HCT116 (cell line): ENCODE measurements around the gene WNT2B. TPM values are rescaled to one million over a fixed set of nuclear protein-coding genes. Genes with fewer than 3 reads are reported as not detected.

ENCODE experiments used
- ATAC-seq: fragments of 200-7000 bp; cut with Tn5 transposase; 2 replicates; pipeline ENCODE4 v1.9.1; 2020; ENCODE audit warnings: mild to moderate bottlenecking, moderate library complexity
- BruUV-seq: library from RNA; stranded (reverse); fragments of 400-500 nt; replicated peaks from 2 replicates; lab custom pipeline; 2021; lab: Mats Ljungman, UMichigan
- CTCF ChIA-PET: fragments of 300-600 bp; sonication (Branson Sonifier 250); formaldehyde crosslinking; loops from one replicate; lab custom pipeline; 2021; ENCODE audit warnings: antibody characterized with exemption; lab: Charles Lee
- POLR2A ChIA-PET: fragments of 300-600, 350-600 bp; sonication (Branson Sonifier 250); formaldehyde crosslinking; loops from one replicate; lab custom pipeline; 2021; ENCODE audit warnings: antibody characterized with exemption; lab: Charles Lee
- RAD21 ChIA-PET, 2 experiments: fragments of 300-600 bp; sonication (Branson Sonifier 250); formaldehyde crosslinking; loops; one replicate each; lab custom pipeline; 2023; ENCODE audit warnings: low total read pairs in 2 of 2; ENCODE audit not compliant: uncharacterized antibody in 2 of 2, unreplicated experiment in 2 of 2, low non-redundant PET in 1 of 2; lab: Charles Lee
- DNase-seq: peaks from one replicate; pipeline ENCODE4 v3.0.0-alpha.2; 2010; ENCODE audit warnings: low read depth, low spot score
- H2AFZ ChIP-seq: fragments of 200-600 bp; shearing (Covaris generic), sonication (generic); 2 replicates; pipeline ENCODE4 v1.6.1; 2017; ENCODE audit warnings: low read depth, mixed run types, mixed read lengths, antibody characterized with exemption, low read length; ENCODE audit not compliant: poor library complexity, severe bottlenecking
- H3K27ac ChIP-seq: 2 replicates; pipeline ENCODE4 v1.5.1; 2012; ENCODE audit warnings: low read depth, low read length
- H3K27me3 ChIP-seq: fragments of 200-600 bp; sonication (generic); 2 replicates; pipeline ENCODE4 v1.6.1; 2016; ENCODE audit warnings: mixed run types, low read length, mixed read lengths; ENCODE audit not compliant: insufficient read depth
- H3K36me3 ChIP-seq, 2 experiments: fragments of 200-500 bp in 1 of 2; fragments of 200-600 bp in 1 of 2; sonication (Bioruptor generic) in 1 of 2; sonication (generic) in 1 of 2; 2 replicates each; pipeline versions ENCODE4 v1.5.1 to v1.6.1; 2014 to 2016; ENCODE audit warnings: low read length in 2 of 2, inconsistent platforms in 1 of 2, mixed read lengths in 1 of 2, mixed run types in 1 of 2; ENCODE audit not compliant: insufficient read depth in 2 of 2, control insufficient read depth in 1 of 2
- H3K4me1 ChIP-seq, 2 experiments: fragments of 200-600 bp in 1 of 2; sonication (generic) in 1 of 2; 2 replicates each; pipeline versions ENCODE4 v1.5.1 to v1.6.1; 2012 to 2017; ENCODE audit warnings: low read length in 2 of 2, inconsistent platforms in 1 of 2, mild to moderate bottlenecking in 1 of 2, mixed read lengths in 1 of 2, mixed run types in 1 of 2, moderate library complexity in 1 of 2; ENCODE audit not compliant: insufficient read depth in 2 of 2, control insufficient read depth in 1 of 2
- H3K4me2 ChIP-seq: fragments of 200-600 bp; sonication (generic); 2 replicates; pipeline ENCODE4 v1.6.1; 2017; ENCODE audit warnings: mixed run types, low read length, mixed read lengths
- H3K4me3 ChIP-seq, 2 experiments: fragments of 200-600 bp in 1 of 2; sonication (generic) in 1 of 2; replicated peaks in 1 of 2; 2 replicates each; pipeline ENCODE4 v1.5.1; 2011 to 2016; ENCODE audit warnings: low read length in 2 of 2, control low read depth in 1 of 2, low read depth in 1 of 2, mild to moderate bottlenecking in 1 of 2, mixed read lengths in 1 of 2, mixed run types in 1 of 2
- H3K79me2 ChIP-seq: fragments of 200-600 bp; sonication (generic); 2 replicates; pipeline ENCODE4 v1.6.1; 2017; ENCODE audit warnings: mild to moderate bottlenecking, mixed run types, low read length, moderate library complexity, mixed read lengths; ENCODE audit not compliant: insufficient read depth
- H3K9ac ChIP-seq: fragments of 200-600 bp; sonication (generic); 2 replicates; pipeline ENCODE4 v1.6.1; 2016; ENCODE audit warnings: low read length, mixed read lengths
- H3K9me2 ChIP-seq: fragments of 200-600 bp; sonication (generic), shearing (Covaris generic); 2 replicates; pipeline ENCODE4 v1.6.1; 2017; ENCODE audit warnings: mixed run types, mild to moderate bottlenecking, moderate library complexity; ENCODE audit not compliant: insufficient read depth
- H3K9me3 ChIP-seq, 2 experiments: fragments of 200-500 bp in 1 of 2; fragments of 200-600 bp in 1 of 2; sonication (Bioruptor generic) in 1 of 2; sonication (generic) in 1 of 2; 2 replicates each; pipeline ENCODE4 v1.6.1; 2014 to 2017; ENCODE audit warnings: low read length in 2 of 2, mixed read lengths in 2 of 2, inconsistent platforms in 1 of 2, low read depth in 1 of 2, mild to moderate bottlenecking in 1 of 2, mixed run types in 1 of 2, moderate library complexity in 1 of 2; ENCODE audit not compliant: control insufficient read depth in 1 of 2, insufficient read depth in 1 of 2
- H4K20me1 ChIP-seq: fragments of 200-600 bp; sonication (generic), shearing (Covaris generic); 2 replicates; pipeline ENCODE4 v1.6.1; 2017; ENCODE audit warnings: mixed run types, mild to moderate bottlenecking, moderate library complexity; ENCODE audit not compliant: insufficient read depth
- JUND ChIP-seq: IDR thresholded peaks from 2 replicates; pipeline ENCODE4 v1.6.1; 2012
- POLR2AphosphoS5 ChIP-seq: IDR thresholded peaks from 2 replicates; pipeline ENCODE4 v1.6.1; 2011; ENCODE audit warnings: mild to moderate bottlenecking, low read depth, low read length, moderate library complexity
- RAD21 ChIP-seq: IDR thresholded peaks from 2 replicates; pipeline ENCODE4 v1.6.1; 2012; ENCODE audit warnings: low read depth, mild to moderate bottlenecking
- TCF7L2 ChIP-seq: IDR thresholded peaks from 2 replicates; pipeline ENCODE4 v1.7.0; 2011; ENCODE audit warnings: borderline replicate concordance, inconsistent platforms; ENCODE audit not compliant: insufficient read depth, insufficient read length; ENCODE audit errors: extremely low read depth
- intact Hi-C: fragments of 100-400 bp; cut with micrococcal nuclease; formaldehyde crosslinking; loops from 2 replicates; pipeline ENCODE4 v1.10.0; 2022
- total RNA-seq: library from RNA; stranded (reverse); gene quantifications from one replicate; pipeline ENCODE4 v1.2.1, GENCODE V29; 2021; ENCODE audit not compliant: unreplicated experiment
- TF ChIP-seq, protein P1 (sequence below): IDR thresholded peaks from 2 replicates; pipeline ENCODE4 v1.6.1; 2012
- TF ChIP-seq, protein P2 (sequence below): IDR thresholded peaks from 2 replicates; pipeline ENCODE4 v1.6.1; 2012; ENCODE audit warnings: low read depth

The WNT2B gene
- total RNA-seq, 1 experiment from 2014 or later: 1.5 TPM

DNA sequence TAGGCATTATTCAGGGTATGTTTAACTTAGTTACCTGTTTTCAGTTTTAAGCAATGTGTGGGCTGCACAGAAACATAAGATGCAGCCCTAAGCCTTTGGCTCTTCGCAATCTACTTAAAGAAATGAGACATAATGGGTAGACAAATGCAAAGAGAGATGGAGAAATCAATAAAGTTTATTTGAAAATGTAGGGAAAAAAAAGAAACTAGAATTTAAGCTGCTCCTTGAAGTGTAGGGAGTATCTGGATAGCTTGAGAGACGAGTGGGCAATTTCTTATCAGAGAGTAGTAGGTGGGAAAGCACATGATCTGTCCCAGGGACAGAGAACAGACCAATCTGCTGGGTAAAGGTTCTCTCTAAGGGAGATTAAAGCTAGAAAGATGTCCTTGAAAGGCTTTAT, 8.9 kb downstream of the WNT2B start:
- H2AFZ ChIP-seq: no peak overlapping the region
- no peaks in the 10 kb centered on the region for H3K36me3 ChIP-seq
- no peak overlapping the region for H3K4me3 ChIP-seq
- no peaks in the 10 kb centered on the region for H3K9me3 ChIP-seq
- peaks cover 2 to 13% of the 10 kb centered on the region in 2 experiments; a peak in 2 of 4 replicates for H3K4me1 ChIP-seq
- TF ChIP-seq, protein P1, sequence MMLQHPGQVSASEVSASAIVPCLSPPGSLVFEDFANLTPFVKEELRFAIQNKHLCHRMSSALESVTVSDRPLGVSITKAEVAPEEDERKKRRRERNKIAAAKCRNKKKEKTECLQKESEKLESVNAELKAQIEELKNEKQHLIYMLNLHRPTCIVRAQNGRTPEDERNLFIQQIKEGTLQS: no peak
- TF ChIP-seq, protein P2, sequence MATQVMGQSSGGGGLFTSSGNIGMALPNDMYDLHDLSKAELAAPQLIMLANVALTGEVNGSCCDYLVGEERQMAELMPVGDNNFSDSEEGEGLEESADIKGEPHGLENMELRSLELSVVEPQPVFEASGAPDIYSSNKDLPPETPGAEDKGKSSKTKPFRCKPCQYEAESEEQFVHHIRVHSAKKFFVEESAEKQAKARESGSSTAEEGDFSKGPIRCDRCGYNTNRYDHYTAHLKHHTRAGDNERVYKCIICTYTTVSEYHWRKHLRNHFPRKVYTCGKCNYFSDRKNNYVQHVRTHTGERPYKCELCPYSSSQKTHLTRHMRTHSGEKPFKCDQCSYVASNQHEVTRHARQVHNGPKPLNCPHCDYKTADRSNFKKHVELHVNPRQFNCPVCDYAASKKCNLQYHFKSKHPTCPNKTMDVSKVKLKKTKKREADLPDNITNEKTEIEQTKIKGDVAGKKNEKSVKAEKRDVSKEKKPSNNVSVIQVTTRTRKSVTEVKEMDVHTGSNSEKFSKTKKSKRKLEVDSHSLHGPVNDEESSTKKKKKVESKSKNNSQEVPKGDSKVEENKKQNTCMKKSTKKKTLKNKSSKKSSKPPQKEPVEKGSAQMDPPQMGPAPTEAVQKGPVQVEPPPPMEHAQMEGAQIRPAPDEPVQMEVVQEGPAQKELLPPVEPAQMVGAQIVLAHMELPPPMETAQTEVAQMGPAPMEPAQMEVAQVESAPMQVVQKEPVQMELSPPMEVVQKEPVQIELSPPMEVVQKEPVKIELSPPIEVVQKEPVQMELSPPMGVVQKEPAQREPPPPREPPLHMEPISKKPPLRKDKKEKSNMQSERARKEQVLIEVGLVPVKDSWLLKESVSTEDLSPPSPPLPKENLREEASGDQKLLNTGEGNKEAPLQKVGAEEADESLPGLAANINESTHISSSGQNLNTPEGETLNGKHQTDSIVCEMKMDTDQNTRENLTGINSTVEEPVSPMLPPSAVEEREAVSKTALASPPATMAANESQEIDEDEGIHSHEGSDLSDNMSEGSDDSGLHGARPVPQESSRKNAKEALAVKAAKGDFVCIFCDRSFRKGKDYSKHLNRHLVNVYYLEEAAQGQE: no peak
- TF ChIP-seq POLR2AphosphoS5 (no peak), RAD21 (no peak), TCF7L2 (no peak), JUND (no peak)
- TF ChIP-seq, all 23 proteins: peak for 0
- intact Hi-C loops: no loop called here
- no peak overlapping the region for H3K27ac ChIP-seq
- H3K4me2 ChIP-seq: no peak overlapping the region
- RAD21 ChIA-PET: no interaction called here
- no TSS peak for BruUV-seq
- no peaks in the 10 kb centered on the region for H3K79me2 ChIP-seq
- no peak for ATAC-seq
- no peak overlapping the region for H3K9ac ChIP-seq
- no peak for DNase-seq
- no peaks in the 10 kb centered on the region for H3K27me3 ChIP-seq
- POLR2A ChIA-PET: no interaction called here
- CTCF ChIA-PET: no interaction called here
- no peaks in the 10 kb centered on the region for H4K20me1 ChIP-seq
- H3K9me2 ChIP-seq: no peaks in the 10 kb centered on the region
